Gastroesophageal sphincter (tissue), 3 donors: ENCODE measurements around the gene ZNF554.

ENCODE experiments used
- CTCF ChIP-seq, 4 experiments: fragments of 200-600 bp in 2 of 4; fragments of 450-650 bp in 2 of 4; sonication (generic) in 1 of 4; IDR thresholded peaks; one replicate each; pipeline ENCODE4 v1.5.1; 2017 to 2019; ENCODE audit warnings: antibody characterized with exemption in 4 of 4, mild to moderate bottlenecking in 2 of 4, moderate library complexity in 2 of 4
- EP300 ChIP-seq: sonication (generic); formaldehyde crosslinking; IDR thresholded peaks from one replicate; pipeline ENCODE4 v1.6.1; 2017; ENCODE audit warnings: antibody characterized with exemption, mild to moderate bottlenecking
- POLR2A ChIP-seq, 2 donors: fragments of 450-650 bp; IDR thresholded peaks; one replicate each; pipeline ENCODE4 v1.6.1; 2017; ENCODE audit warnings: antibody characterized with exemption in 2 of 2, mild to moderate bottlenecking in 2 of 2, moderate library complexity in 1 of 2
- POLR2AphosphoS5 ChIP-seq: sonication (generic); formaldehyde crosslinking; IDR thresholded peaks from one replicate; pipeline ENCODE4 v1.6.1; 2017; ENCODE audit warnings: antibody characterized with exemption

GRCh38 chr19:2796659-2797266 is 22.9 kb upstream of the ZNF554 start:
- no peak for TF ChIP-seq CTCF (IDR thresholded peaks at IDR 0.05)
- TF ChIP-seq POLR2AphosphoS5, result no peak
- TF ChIP-seq POLR2A (IDR thresholded peaks at IDR 0.05), result no peak
- no peak for TF ChIP-seq EP300
